B cell (primary cell): ENCODE data around the gene TRIM68. TPM values are rescaled to one million over a fixed set of nuclear protein-coding genes. Genes with fewer than 3 reads are reported as not detected.

Experiments
- ATAC-seq: fragments of 200-7000 bp; cut with Tn5 transposase; one replicate; pipeline ENCODE4 v1.10.0; 2021; ENCODE audit warnings: low read depth, mild to moderate bottlenecking, moderate number of reproducible peaks, moderate library complexity
- CTCF ChIA-PET: fragments of 350-600 bp; sonication (Branson Sonifier 250); formaldehyde crosslinking; loops from one replicate; lab custom pipeline; 2021; ENCODE audit warnings: antibody characterized with exemption, inconsistent platforms; lab: Charles Lee
- POLR2A ChIA-PET: fragments of 350-600 bp; sonication (Branson Sonifier 250); formaldehyde crosslinking; loops from one replicate; lab custom pipeline; 2021; ENCODE audit warnings: antibody characterized with exemption; lab: Charles Lee
- DNase-seq: peaks from one replicate; pipeline ENCODE4 v3.0.0; 2013
- H2AFZ ChIP-seq: 2 replicates; pipeline ENCODE4 v1.6.1; 2012; ENCODE audit warnings: mild to moderate bottlenecking, low read depth, low read length; ENCODE audit not compliant: insufficient read depth, poor library complexity, severe bottlenecking
- H3K27ac ChIP-seq, 2 donors: 1 replicate in 1 of 2; 2 replicates in 1 of 2; pipeline ENCODE4 v1.5.1; 2012 to 2013; ENCODE audit warnings: low read length in 2 of 2, mild to moderate bottlenecking in 2 of 2, moderate library complexity in 1 of 2
- H3K27me3 ChIP-seq, 4 experiments: fragments of 200-600 bp in 1 of 4; sonication (generic) in 1 of 4; replicated peaks in 1 of 4; 1 replicate in 2 of 4; 2 replicates in 2 of 4; pipeline versions ENCODE4 v1.6.1 to v1.7.0; 2013 to 2016; ENCODE audit warnings: low read length in 3 of 4, mild to moderate bottlenecking in 2 of 4, mixed read lengths in 1 of 4, moderate library complexity in 1 of 4; ENCODE audit not compliant: insufficient read depth in 4 of 4, control insufficient read depth in 3 of 4; ENCODE audit errors: control extremely low read depth in 1 of 4
- H3K36me3 ChIP-seq, 2 experiments: replicated peaks in 1 of 2; 1 replicate in 1 of 2; 2 replicates in 1 of 2; pipeline versions ENCODE4 v1.6.1 to v1.7.1; 2013; ENCODE audit warnings: low read length in 1 of 2; ENCODE audit not compliant: insufficient read depth in 2 of 2, control insufficient read depth in 1 of 2; ENCODE audit errors: control extremely low read depth in 1 of 2, extremely low read depth in 1 of 2
- H3K4me1 ChIP-seq, 2 donors: fragments of 200-600 bp in 1 of 2; sonication (generic) in 1 of 2; 1 replicate in 1 of 2; 2 replicates in 1 of 2; pipeline versions ENCODE4 v1.5.1 to v1.6.1; 2013 to 2017; ENCODE audit warnings: low read length in 2 of 2; ENCODE audit not compliant: control insufficient read depth in 2 of 2, insufficient read depth in 2 of 2
- H3K4me2 ChIP-seq: replicated peaks from 2 replicates; pipeline ENCODE3; 2012; ENCODE audit warnings: mild to moderate bottlenecking, low read depth, low read length; ENCODE audit not compliant: poor library complexity, severe bottlenecking
- H3K4me3 ChIP-seq, 5 experiments: fragments of 200-600 bp in 1 of 5; sonication (generic) in 1 of 5; 1 replicate in 3 of 5; 2 replicates in 2 of 5; pipeline versions ENCODE4 v1.5.1 to v1.7.0; 2011 to 2016; ENCODE audit warnings: low read length in 4 of 5, mild to moderate bottlenecking in 4 of 5, low read depth in 2 of 5, control low read depth in 1 of 5, moderate library complexity in 1 of 5; ENCODE audit not compliant: insufficient read depth in 1 of 5; ENCODE audit errors: control extremely low read depth in 1 of 5, extremely low read depth in 1 of 5
- H3K79me2 ChIP-seq: fragments of 200-600 bp; sonication (generic); one replicate; pipeline ENCODE4 v1.6.0; 2016; ENCODE audit warnings: low read length; ENCODE audit not compliant: control insufficient read depth, insufficient read depth
- H3K9ac ChIP-seq: fragments of 200-600 bp; sonication (generic); 2 replicates; pipeline ENCODE4 v1.6.1; 2017; ENCODE audit warnings: mild to moderate bottlenecking, low read length, moderate library complexity
- H3K9me3 ChIP-seq, 3 donors: one replicate each; pipeline versions ENCODE4 v1.6.1 to v1.7.1; 2013; ENCODE audit warnings: low read length in 2 of 3; ENCODE audit not compliant: control insufficient read depth in 2 of 3, insufficient read depth in 1 of 3; ENCODE audit errors: control extremely low read depth in 1 of 3
- H4K20me1 ChIP-seq: 2 replicates; pipeline ENCODE4 v1.6.0; 2012; ENCODE audit warnings: mild to moderate bottlenecking, low read length; ENCODE audit not compliant: insufficient read depth, control insufficient read depth, poor library complexity, severe bottlenecking
- H3K27ac Mint-ChIP-seq: one replicate; pipeline ENCODE4 v1.8.0; 2021; ENCODE audit warnings: mixed read lengths
- H3K27me3 Mint-ChIP-seq: one replicate; pipeline ENCODE4 v1.8.0; 2021; ENCODE audit warnings: mixed read lengths
- H3K4me1 Mint-ChIP-seq: one replicate; pipeline ENCODE4 v1.8.0; 2021; ENCODE audit warnings: mixed read lengths
- H3K4me3 Mint-ChIP-seq: one replicate; pipeline ENCODE4 v1.8.0; 2021; ENCODE audit warnings: mixed read lengths
- H3K9me3 Mint-ChIP-seq: one replicate; pipeline ENCODE4 v1.8.0; 2022; ENCODE audit warnings: mixed read lengths; ENCODE audit not compliant: insufficient read depth
- CTCF ChIP-seq: fragments of 200-600 bp; IDR thresholded peaks from one replicate; pipeline ENCODE4 v1.8.0; 2022; ENCODE audit warnings: antibody characterized with exemption, mild to moderate bottlenecking
- EZH2 ChIP-seq: IDR thresholded peaks from 2 replicates; pipeline ENCODE4 v1.6.1; 2012; ENCODE audit warnings: borderline replicate concordance, low read depth, mild to moderate bottlenecking, moderate library complexity, low read length; ENCODE audit not compliant: insufficient read depth, poor library complexity, severe bottlenecking
- WGBS: methylation state at CpG from one replicate; pipeline ENCODE4 v1.1.5; 2013; ENCODE audit warnings: missing lambda C conversion rate; ENCODE audit not compliant: insufficient coverage; 5-methylcytosine and 5-hydroxymethylcytosine counted together
- intact Hi-C: fragments of 100-400 bp; cut with micrococcal nuclease; formaldehyde crosslinking; loops from one replicate; pipeline ENCODE4 v1.10.0; 2022
- polyA plus RNA-seq: library from polyadenylated mRNA; depleted of rRNA; stranded (reverse); fragments of >200 nt; gene quantifications from 2 replicates; pipeline ENCODE4 v1.2.3, GENCODE V29; 2012
- total RNA-seq, 2 donors: library from RNA; stranded (reverse); fragments of 120-200 nt in 1 of 2; gene quantifications; 1 replicate in 1 of 2; 2 replicates in 1 of 2; pipeline versions ENCODE4 v1.2.3 to v1.2.4, GENCODE V29; 2013 to 2022

Gene TRIM68
- total and polyA plus RNA-seq, 2 donors (not counting 1 experiment from before 2014, with no cell fraction given), result 7.6 to 21.7 TPM

- WGBS, result 89% methylated on average over 1 of the region's 2 CpGs
- intact Hi-C loops, result no loop called here
Observed at GRCh38 chr11:4654635-4655369, 46.8 kb upstream of the TRIM68 start.

More at GRCh38 chr11:4654635-4655369, 46.8 kb upstream of the TRIM68 start:
- Histone ChIP-seq H3K27me3 (peaks cover 0 to 6% (median under 1%) of the 10 kb centered on the region in 4 experiments), H3K4me1 (no peaks in the 10 kb centered on the region), H3K9ac (no peak overlapping the region), H3K79me2 (no peaks in the 10 kb centered on the region), H3K27ac (no peak overlapping the region), H3K36me3 (no peaks in the 10 kb centered on the region), H2AFZ (no peak overlapping the region), H3K4me2 (no peak overlapping the region), H4K20me1 (no peaks in the 10 kb centered on the region), H3K9me3 (no peaks in the 10 kb centered on the region), H3K4me3 (no peak overlapping the region)
- H3K27me3 Mint-ChIP-seq, result peaks cover 11% of the 10 kb centered on the region
- no peak overlapping the region for H3K4me3 Mint-ChIP-seq
- ATAC-seq, result no peak
- no peaks in the 10 kb centered on the region for H3K4me1 Mint-ChIP-seq
- ChIA-PET CTCF (no interaction called here), POLR2A (no interaction called here)
- no peak overlapping the region for H3K27ac Mint-ChIP-seq
- no peak for DNase-seq
- TF ChIP-seq EZH2, result no peak
- no peak for TF ChIP-seq CTCF
- no peaks in the 10 kb centered on the region for H3K9me3 Mint-ChIP-seq
